Activated CD4-positive, CD25-positive, alpha-beta regulatory T cell treated with anti-CD3 and anti-CD28 coated beads, Interleukin-2, amount 50 U/mL, for 72 hours (primary cell): ENCODE measurements around the gene COL20A1.
"Not testable (repeated sequence)": the region's sequence is repeated elsewhere in the genome, so short reads cannot be mapped to it uniquely, and the experiment has no call there.

ENCODE experiments used
- DNase-seq: peaks from one replicate; pipeline ENCODE4 v3.0.0; 2021

Gene COL20A1

GRCh38 chr20:63339154-63340094, 46.4 kb downstream of the COL20A1 start:
- not testable (repeated sequence) for DNase-seq

- DNase-seq = not testable (repeated sequence)
Observed at GRCh38 chr20:63340158-63340688, 47.2 kb downstream of the COL20A1 start.

- DNase-seq = no peak
Observed at GRCh38 chr20:63342561-63343459, 49.8 kb downstream of the COL20A1 start.

GRCh38 chr20:63343460-63344445, 50.8 kb downstream of the COL20A1 start:
- DNase-seq = no peak

GRCh38 chr20:63344616-63345327, 51.8 kb downstream of the COL20A1 start:
- DNase-seq = no peak

- DNase-seq = no peak
Observed at GRCh38 chr20:63345328-63346100, 52.5 kb downstream of the COL20A1 start.

- no peak for DNase-seq
Observed at GRCh38 chr20:63346131-63347080, 53.4 kb downstream of the COL20A1 start.

GRCh38 chr20:63347081-63347741, 54.2 kb downstream of the COL20A1 start:
- no peak for DNase-seq

- no peak for DNase-seq
Observed at GRCh38 chr20:63347950-63348827, 55.2 kb downstream of the COL20A1 start.

- DNase-seq = no peak
Observed at GRCh38 chr20:63348828-63349515, 56.0 kb downstream of the COL20A1 start.

- no peak for DNase-seq
Observed at GRCh38 chr20:63349516-63349895, 56.5 kb downstream of the COL20A1 start.

GRCh38 chr20:63350196-63350595, 57.2 kb downstream of the COL20A1 start:
- DNase-seq = no peak

GRCh38 chr20:63350597-63351325, 57.8 kb downstream of the COL20A1 start:
- DNase-seq = no peak

- no peak for DNase-seq
Observed at GRCh38 chr20:63351326-63351700, 58.3 kb downstream of the COL20A1 start.

GRCh38 chr20:63351811-63352591, 59.0 kb downstream of the COL20A1 start:
- DNase-seq = no peak

GRCh38 chr20:63352811-63353221, 59.8 kb downstream of the COL20A1 start:
- DNase-seq = no peak
